ENCODE data around the gene ELOVL2.

ELOVL2 gene

GRCh38 chr6:10972196-10972595 is 71.9 kb downstream of the ELOVL2 start:
- DNase-seq: no peak

- no peak for DNase-seq
Measured at GRCh38 chr6:10970731-10971130, 73.4 kb downstream of the ELOVL2 start.

- no peak for DNase-seq
Measured at GRCh38 chr6:10968776-10969175, 75.3 kb downstream of the ELOVL2 start.

- no peak for DNase-seq
Measured at GRCh38 chr6:10964684-10965083, 79.4 kb downstream of the ELOVL2 start.

DNA sequence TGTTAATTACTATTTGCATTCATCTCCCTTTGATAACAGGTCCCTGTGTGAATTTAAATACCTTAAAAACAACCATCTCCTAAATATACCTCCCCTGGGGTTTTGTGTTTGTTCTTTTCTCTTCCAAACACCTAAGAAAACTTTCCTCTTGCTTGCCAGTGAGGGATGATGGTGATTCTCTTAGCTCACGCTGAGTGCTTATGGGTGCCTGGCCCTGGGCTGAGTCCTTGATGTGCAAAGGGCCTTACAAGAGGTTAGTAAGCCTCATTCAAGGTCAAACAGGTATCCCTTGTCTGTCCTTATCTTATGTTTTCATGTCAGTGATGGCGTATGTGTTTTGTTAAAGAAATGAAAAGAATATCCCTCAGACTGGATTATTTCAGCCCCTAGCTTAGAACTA is 81.0 kb downstream of the ELOVL2 start:
- DNase-seq: no peak

GRCh38 chr6:10962673-10963072 is 81.4 kb downstream of the ELOVL2 start:
- DNase-seq: no peak

DNA sequence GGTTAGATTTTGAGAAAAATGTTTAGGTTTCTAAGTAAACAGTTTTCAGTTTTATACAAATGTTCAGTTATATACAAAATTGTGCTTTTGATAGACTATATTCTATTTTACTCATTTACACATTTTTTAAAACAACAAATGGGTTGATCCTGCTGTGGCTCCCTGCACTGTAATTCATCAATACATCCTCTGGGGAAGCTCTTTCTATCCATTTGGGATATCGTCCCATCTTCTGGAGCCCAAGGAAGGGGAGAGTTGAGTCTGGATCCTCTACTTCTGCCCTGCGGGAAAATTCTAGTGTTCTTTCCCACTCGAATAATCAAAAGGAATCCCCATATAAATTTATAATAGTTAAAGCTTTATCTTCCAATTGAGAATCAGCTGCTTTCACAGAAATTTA is 82.3 kb downstream of the ELOVL2 start:
- no peak for DNase-seq

GRCh38 chr6:10960171-10960570 is 83.9 kb downstream of the ELOVL2 start:
- DNase-seq: no peak

DNA sequence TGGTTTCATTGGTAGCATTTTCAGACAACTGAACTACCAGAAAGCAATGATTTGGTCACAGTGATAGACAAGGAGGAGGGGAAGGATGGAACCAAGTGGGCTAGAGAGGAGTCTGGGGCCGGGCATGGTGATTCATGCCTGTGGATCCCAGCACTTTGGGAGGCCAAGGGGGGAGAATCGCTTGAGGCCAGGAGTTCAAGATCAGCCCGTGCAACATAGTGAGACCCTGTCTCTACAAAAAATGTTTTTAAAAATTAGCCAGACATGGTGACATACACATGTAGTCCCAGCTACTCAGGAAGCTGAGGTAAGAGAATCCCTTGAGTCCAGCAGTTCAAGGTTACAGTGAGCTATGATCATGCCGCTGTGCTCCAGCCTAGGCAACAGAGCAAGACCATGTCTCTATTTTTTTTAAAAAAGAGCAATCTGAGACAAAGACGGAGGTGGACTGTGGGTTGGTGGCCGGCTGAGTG is 86.7 kb downstream of the ELOVL2 start:
- DNase-seq: no peak

GRCh38 chr6:10956776-10957175 is 87.3 kb downstream of the ELOVL2 start:
- DNase-seq: no peak

DNA sequence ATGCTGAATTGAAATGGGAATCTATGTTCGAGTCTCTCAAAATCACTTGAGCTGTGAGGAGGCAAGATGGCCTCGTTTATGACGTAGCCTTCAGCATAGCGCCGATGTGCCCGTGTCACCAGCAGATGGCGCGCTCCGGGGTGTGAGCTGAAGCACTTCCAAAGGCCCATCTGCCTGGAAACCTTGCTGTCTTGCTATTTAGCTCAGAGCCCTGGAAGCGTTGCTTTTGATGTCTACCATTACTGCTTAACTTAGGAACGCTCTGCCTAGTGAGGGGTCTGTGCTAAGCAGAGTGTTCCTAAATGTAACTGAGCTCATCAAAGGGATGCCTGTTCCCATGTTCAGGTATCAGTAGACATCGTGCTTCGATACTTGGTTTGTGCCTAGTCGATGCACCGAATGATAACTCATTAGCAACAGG is 89.5 kb downstream of the ELOVL2 start:
- peak; percentile 82 for DNase-seq

GRCh38 chr6:10951675-10952282 is 92.3 kb downstream of the ELOVL2 start:
- peak; percentile 18 for DNase-seq

GRCh38 chr6:10949579-10950490 is 94.3 kb downstream of the ELOVL2 start:
- no peak for DNase-seq

DNA sequence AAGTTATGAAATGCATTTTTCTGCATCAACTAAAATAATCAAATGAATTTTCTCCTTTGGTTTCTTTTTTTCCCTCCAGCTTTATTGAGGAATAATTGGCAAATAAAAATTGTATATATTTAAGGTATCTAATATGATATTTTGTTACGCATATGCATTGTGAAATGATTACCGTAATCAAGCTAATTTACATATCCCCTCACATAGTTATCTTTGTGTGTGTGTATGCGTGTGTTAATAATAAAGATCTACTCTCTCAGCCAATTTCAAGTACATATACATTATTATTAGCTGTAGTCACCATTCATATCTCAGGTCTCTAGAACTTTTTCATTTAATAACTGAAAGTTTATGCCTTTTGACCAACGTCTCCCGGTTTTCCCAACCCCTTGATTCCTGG is 96.1 kb downstream of the ELOVL2 start:
- no peak for DNase-seq

DNA sequence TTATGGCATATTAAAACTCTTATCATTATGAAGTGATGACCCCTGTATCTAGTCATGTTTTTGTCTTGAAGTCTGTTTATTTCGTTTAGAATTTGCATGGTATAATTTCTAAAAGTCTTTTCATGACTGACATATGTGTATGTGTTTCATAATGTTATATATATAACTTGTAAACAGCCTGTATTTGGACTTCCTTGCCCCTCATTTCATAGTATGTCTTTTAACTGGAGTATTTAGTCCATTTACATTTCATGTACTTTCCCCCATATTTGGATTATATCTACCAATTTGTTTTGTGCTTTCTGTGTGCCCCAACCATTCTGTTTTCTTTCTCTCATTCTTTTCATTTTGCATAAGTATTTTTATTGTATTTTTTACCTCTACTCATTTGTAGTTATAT is 98.3 kb downstream of the ELOVL2 start:
- DNase-seq: no peak

DNA sequence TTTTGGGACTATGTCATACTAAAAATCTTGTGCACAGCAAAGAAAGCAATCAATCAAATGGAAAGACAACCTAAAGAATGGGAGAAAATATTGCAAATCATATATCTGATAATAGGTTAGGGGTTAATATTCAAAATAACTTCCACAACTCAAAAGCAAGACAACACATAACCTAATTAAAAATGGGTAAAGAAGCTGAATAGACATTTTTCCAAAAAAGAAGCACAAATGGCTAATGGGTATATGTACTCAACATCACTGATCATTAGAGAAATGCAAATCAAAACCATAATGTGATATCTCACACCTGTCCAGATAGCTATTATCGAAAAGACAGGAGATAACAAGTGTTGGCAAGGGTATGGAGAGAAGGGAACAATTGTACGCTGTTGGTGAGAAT is 104.3 kb downstream of the ELOVL2 start:
- no peak for DNase-seq

DNA sequence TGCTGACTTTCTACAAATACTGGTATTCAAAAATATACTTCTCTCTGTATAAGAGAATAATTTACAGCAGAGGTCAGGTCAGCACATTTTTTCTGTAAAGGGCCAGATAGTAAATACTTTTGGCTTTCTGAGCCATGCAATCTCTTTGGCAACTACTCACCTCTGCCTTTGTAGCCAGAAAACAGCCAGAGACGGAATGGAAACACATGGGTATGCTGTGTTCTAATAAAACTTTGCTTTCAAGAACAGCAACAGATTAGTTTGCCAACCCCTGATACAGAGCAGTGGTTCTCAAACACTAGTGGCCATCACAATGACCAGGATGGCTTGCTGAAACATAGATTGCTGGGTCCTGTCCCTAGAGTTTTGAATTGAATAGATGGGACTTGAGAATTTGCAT is 111.0 kb downstream of the ELOVL2 start:
- no peak for DNase-seq

Measured in activated CD4-positive, alpha-beta T cell treated with anti-CD3 and anti-CD28 coated beads, Interleukin-2, Interleukin-6, amounts not matched to agents 100 ng/mL and 50 ng/mL, durations not matched to agents 16 hours and 8 hours (primary cell).